GM21723 (cell line): ENCODE data around the gene SURF6.

ENCODE experiments used
- ATAC-seq: cut with Tn5 transposase; IDR thresholded peaks from one replicate; pipeline ENCODE4 v1.9.1; 2021; ENCODE audit warnings: mild to moderate bottlenecking, moderate library complexity; ENCODE audit not compliant: unreplicated experiment

The SURF6 gene

DNA sequence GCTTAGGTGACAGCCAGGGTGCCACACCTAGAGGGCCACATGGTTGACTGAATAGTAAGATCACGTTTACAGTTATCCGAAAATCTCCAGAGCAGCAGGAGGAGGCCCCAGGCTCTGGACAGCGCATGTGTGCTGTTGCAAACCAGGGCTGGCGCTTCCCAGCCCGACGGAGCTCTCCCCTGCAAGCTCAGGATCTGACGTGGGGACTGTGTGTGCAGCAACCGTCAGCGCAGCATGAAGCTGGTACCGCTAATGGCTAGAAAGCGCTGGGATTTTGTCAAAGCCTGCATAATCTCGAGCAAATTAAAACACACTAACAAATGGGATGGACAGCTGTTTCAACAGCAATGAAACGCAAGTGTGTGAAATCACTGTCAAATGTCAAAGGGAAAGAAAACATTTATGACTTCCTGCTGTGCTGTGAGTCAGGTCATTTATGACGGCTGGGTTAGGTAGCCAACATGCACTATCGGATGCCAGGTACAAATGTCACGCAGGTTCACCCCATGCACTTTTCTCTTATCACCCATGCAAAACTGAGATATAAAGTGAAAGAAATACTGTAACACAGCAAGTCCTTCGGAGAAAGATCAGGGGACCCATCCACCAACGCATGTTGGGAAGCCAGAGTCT lies 32.4 kb upstream of the SURF6 start:
- ATAC-seq: no peak

GRCh38 chr9:133367778-133368177 lies 31.8 kb upstream of the SURF6 start:
- ATAC-seq: no peak

DNA sequence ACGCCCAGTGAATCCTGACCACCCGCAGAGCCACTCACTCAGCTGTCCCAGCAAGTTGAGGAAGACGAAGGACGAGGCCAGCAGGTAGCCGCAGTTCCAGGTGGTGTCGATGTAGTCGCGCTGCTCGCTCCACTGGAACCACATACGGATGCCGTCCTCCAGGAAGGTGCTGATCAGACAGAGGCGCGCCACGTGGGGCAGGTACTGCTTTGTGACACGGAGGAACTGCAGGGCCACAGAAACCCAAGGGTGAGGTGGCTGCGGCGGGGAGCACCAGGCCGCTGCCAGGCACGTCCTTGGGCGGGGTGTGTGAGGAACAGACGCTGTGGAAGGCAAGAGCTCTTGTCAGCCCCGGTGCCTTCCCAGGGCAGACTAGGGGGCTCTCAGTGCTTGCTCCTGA lies 31.2 kb upstream of the SURF6 start:
- ATAC-seq: no peak

DNA sequence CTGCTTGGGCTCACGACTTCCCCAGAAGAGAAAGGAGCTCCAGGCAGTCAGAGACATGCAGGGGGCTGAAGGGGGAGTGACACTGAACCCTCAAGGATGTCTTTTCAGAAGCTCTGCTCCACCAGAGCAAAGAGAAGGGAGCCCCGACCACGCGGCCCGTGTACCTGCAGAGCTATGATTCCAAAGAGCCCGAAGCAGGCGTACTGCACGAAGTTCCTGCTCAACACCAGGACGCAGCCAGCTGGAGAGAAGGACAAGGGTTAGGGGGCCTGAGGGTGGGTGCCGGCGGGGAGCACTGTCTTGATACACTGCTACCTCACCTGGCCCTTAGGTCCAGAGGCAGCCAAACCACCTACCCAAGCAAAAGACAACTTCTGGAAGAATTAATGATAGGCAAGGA lies 30.4 kb upstream of the SURF6 start:
- ATAC-seq: no peak

DNA sequence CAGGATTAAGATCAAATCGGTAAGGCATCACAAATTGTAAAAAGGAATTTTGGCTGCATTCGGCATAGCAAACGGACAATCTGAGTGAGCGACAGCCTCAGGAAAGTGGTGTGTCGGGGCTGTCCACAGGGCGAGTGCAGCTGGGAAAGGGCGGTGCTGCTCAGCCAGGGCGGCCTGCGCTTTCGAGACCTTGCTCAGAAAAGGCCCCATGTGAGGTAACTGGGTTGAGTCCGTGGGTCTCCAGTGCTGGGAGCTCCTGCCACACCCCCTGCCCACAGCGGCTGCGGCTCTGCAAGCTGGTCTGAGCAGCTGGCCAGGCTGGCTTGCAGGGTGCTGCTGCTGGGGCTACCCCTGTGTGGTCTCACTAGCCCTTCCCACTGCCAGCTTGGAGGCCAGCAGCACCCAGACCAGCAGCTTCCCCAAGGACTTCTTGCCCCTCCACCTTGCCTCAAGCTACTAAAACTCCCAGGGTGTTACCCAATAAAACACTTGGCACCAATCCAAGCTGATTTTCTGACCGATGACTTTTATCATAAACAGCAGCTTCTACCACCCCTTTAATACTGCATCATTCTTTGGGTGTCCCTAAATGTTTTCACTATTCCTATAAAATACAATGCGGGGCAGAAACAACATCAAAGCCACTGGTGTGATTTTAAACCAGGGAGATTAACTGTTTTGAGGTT lies 26.5 kb upstream of the SURF6 start:
- no peak for ATAC-seq

DNA sequence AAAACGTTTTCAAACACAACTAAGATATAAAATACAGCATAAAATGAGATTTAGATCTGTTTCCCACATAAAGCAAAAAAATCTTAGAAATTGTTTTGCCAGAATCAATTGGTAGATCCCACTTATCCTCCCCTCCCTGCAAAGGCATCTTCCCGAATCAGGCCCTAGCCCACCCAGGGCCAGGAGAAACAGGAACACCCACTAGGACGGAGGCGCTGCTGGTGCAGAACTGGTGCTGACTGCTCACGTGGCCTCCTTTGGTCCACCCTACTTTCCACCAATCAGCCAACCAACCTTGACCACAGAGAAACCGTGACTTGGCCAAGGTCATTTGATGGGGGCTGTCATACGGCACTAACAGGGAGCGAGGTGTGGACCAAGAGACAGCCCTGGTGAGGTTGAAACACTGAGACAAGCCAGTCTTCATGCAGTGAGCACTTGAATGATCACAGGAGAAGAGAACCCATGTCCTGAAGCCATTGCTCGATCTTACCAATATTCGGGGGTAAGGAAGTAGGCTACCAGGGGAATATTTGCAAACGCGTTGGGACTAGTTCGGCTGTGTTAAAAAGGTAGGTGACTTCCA lies 25.6 kb upstream of the SURF6 start:
- ATAC-seq: no peak

DNA sequence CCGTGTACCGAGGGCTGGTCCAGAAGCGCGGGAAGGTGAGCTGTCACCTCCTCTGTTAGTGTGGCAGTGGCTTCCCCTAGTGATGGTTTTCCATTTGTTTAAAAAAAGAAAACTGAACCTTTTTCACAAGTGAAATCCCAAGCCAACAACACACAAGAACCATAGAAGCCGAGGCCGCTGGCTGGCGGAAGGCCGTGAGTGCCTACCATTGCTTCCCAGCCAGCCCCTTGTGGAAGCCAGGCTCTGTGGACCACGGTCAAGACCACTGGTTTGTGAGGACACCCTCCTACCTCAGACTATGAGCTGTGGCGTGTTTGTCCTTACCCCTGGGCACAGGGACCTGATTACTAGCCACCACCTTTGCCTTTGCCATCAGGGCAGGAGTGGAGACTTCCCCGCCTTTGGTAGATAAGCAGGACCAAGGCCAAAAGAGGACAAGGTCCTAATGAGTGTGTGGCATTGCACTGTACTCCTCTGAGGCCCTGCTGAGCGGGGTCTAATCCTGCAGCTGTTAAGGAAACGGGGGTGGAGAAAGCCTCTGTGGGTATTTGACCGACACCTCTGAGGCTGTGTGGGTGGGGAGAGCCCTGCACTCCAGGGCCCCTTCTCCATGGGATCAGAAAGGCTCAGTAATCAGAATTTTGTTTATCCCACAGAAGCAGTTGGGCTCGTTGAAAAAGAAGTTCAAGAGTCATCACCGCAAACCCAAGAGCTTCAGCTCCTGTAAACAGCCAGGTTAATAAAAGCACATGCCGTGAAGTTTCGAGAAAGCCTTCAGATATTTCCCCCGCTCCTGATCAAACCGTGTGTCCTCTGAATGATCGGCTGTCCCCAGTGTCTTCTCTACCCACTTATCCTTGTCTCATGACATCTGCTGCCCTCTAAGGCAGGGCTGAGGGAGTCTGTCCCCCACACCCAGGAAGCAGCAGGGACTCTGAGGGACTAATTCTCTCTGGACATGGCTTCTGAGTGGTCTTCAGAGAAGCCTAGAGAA lies 24.7 kb upstream of the SURF6 start:
- no peak for ATAC-seq

- no peak for ATAC-seq
Observed at GRCh38 chr9:133359399-133360175, 23.6 kb upstream of the SURF6 start.

DNA sequence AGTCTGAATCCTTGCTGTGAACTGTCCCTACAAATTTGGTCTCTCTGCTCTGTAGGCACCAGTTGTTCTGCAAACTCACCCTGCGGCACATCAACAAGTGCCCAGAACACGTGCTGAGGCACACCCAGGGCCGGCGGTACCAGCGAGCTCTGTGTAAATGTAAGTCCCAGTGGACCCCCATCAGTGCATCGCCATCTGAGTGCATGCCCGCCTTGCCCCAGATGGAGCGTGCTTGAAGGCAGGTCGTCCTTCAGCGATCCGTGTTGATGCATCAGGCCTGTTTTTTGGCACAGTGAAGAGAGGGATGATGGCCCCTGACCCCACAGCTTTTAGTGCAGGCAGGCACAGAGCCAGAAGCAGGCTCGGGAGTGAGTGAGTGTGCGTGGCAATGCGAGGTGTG lies 21.7 kb upstream of the SURF6 start:
- no peak for ATAC-seq

- peak; percentile 50 for ATAC-seq
Observed at GRCh38 chr9:133356391-133357091, 20.6 kb upstream of the SURF6 start, which contains the start of the genes SURF1 and SURF2. Gene SURF1 (minus strand): TSS chr9:133356487. CDS start chr9:133356453, 34 bp downstream. Gene SURF2 (plus strand): TSS chr9:133356550. CDS start chr9:133356593, 43 bp downstream.

GRCh38 chr9:133355881-133356357 lies 19.9 kb upstream of the SURF6 start:
- peak; percentile 20 for ATAC-seq

DNA sequence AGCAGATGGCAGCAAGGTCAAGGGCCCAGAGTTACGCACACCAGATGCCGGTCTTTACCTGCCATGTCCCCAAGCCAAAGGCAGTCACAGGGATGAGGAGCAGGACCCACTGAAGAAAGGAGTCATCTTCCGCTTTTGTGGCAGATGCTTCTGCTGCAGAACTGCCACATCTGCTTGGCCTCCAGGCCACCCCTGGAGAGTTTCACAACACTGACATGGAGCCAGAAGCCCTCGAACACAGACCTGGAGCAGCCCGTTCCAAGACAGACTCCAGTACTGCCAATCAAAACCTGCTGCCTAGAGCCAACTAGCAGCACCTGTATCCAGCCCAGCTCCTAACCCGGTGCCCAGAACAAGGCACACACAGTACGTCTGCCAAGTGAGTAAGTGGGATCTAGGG lies 18.8 kb upstream of the SURF6 start:
- ATAC-seq: no peak

- no peak for ATAC-seq
Observed at GRCh38 chr9:133353548-133353947, 17.6 kb upstream of the SURF6 start.

GRCh38 chr9:133352635-133353340 lies 16.8 kb upstream of the SURF6 start:
- ATAC-seq: no peak

DNA sequence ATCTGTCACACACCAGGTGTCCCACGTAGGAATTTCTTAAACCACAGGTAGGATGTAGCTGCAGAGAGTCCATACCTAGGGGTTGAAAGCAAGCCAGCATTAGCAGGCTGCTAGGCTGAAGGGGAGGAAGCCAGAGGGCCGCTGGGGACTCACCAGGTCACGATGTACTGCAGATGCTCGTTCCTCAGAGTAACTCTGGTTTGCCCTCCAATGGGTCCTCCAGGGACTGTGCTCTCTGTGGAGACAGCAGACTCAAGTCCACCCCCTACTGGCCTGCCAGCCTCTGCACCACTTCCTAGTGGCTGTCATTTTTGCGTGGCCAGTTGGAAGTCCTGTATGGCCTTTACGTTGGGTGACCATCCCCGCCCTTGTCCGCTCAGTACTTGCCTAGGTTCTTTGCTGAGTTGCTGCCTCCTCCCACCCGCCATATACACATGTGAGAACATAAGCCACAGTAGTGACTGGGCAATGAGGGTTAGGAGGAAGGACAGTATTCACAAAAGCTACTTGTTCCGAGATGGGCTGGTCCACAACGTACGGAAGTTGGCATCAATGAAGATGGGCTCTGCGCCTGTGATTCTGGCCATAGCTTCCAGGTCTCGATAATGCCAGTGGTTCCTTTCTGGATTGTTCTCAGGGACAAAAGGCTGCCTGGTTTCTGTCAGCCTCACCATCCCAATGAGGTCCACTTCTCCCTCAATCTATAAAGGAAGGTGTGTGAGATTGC lies 16.1 kb upstream of the SURF6 start:
- ATAC-seq: no peak

DNA sequence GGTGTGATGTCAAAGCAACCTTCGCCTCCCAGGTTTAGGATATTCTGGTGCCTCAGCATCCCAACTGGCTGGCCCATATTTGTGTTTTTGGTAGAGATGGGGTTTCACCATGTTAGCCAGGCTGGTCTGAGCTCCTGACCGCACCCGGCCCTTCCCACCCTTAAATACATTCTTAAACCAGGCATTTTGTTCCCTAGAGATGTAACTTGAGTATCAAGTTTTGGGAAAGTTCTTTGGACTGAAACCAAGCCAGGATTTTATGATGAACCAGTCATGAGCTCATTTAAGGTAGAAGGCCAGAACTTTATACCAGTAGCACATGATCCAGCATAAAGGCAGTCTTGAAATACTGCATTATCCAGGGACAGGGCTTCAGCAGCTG lies 15.5 kb upstream of the SURF6 start:
- no peak for ATAC-seq

DNA sequence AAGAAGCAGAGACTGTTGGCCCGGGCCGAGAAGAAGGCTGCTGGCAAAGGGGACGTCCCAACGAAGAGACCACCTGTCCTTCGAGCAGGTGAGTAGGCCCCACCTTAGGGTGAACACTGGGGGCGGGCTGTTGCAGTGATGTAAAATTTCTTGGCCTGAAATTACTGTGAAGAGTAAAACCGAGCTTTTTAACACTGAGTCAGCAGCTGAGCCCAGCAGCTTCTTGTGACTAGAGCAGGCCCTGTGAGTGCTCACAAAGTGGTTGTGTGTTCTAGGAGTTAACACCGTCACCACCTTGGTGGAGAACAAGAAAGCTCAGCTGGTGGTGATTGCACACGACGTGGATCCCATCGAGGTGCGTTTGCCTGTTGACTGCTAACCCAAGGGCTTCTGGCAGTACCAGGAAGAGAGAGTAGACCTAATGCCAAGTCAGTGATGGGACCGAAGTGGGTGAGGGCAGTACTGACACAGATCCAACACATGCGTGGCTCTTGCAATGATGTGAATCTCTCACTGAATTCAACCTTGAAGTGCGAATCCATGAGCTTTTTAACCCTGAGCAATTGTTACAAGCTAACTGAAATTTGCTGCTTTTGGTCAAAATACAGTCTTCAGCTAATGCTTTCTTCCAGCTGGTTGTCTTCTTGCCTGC lies 14.1 kb upstream of the SURF6 start:
- ATAC-seq: no peak
